ENCODE results near the gene AAK1. TPM values are rescaled to one million over a fixed set of nuclear protein-coding genes. Genes with fewer than 3 reads are reported as not detected.
A peak's percentile ranks its signal among the peaks of the same experiment; 100 is the strongest.
"Not testable (repeated sequence)": the region's sequence is repeated elsewhere in the genome, so short reads cannot be mapped to it uniquely, and the experiment has no call there.

The AAK1 gene
- total and polyA plus RNA-seq, 7 experiments from 2014 or later = 71.5 to 253 (median 191) TPM

- Mint-ChIP-seq H3K4me3 (peak overlapping the region in 2 of 10 donors; percentile 7 to 20), H3K4me1 (peaks cover 15 to 47% (median 41%) of the 10 kb centered on the region in 7 donors), H3K27me3 (no peaks in the 10 kb centered on the region), H3K27ac (peak overlapping the region in 3 of 9 donors; percentile 9 to 51 (median 17)), H3K36me3 (peaks cover 0 to 13% (median 0%) of the 10 kb centered on the region in 5 donors), H3K9me3 (peaks cover 0 to 9% (median 0%) of the 10 kb centered on the region in 11 donors)
- CTCF ChIA-PET = no interaction called here
- no peaks in the 10 kb centered on the region for H3K36me3 ChIP-seq (ENCODE audit: control insufficient read depth in 2 of 3, insufficient read depth in 3 of 3, low read length in 3 of 3)
- H3K9me3 ChIP-seq (ENCODE audit: control insufficient read depth in 2 of 3, low read length in 3 of 3) = no peaks in the 10 kb centered on the region
- POLR2A ChIA-PET = interaction anchor here (1.1 to 19.0 kb wide), 2 partner anchors 16 to 31 kb away, joined by 3 to 334 read pairs; partner anchors contain the start of gene AAK1
- ATAC-seq = no peak
- intact Hi-C loops (cut with micrococcal nuclease) = no loop called here
- H3K27me3 ChIP-seq (ENCODE audit: control insufficient read depth in 2 of 2, insufficient read depth in 2 of 2, low read length in 2 of 2) = no peaks in the 10 kb centered on the region
- H3K4me1 ChIP-seq (ENCODE audit: control insufficient read depth in 2 of 2, insufficient read depth in 2 of 2, low read length in 2 of 2) = peaks cover 0 to 6% of the 10 kb centered on the region in 2 donors
- no peak for DNase-seq
- no peak overlapping the region for H3K27ac ChIP-seq (ENCODE audit: low read depth, low read length)
- H3K4me3 ChIP-seq (ENCODE audit: low read length) = no peak overlapping the region
Observed at GRCh38 chr2:69677914-69678313, 34.4 kb upstream of the AAK1 start.

DNA sequence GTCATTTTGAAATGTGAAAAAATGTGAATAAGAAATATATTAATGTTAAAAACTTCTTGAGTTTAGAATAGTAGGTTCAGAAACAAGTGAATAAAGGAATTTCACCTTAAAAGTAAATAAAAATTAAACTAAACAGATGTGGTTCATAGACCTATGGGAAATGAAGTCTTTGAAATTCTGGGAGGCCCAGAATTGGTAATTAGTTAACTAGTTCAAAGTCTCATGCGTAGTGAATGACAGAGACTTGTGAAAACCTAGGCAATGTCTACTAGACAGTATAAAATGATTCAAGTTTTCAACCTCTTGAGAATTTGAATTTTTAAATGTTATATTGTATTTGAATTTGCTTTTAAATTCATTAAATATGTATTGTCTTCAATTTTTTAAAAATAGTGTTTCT lies 32.6 kb upstream of the AAK1 start:
- Histone ChIP-seq H3K9me3 (ENCODE audit: control insufficient read depth in 2 of 3, low read length in 3 of 3) (no peaks in the 10 kb centered on the region), H3K4me1 (ENCODE audit: control insufficient read depth in 2 of 2, insufficient read depth in 2 of 2, low read length in 2 of 2) (no peaks in the 10 kb centered on the region), H3K27me3 (ENCODE audit: control insufficient read depth in 2 of 2, insufficient read depth in 2 of 2, low read length in 2 of 2) (no peaks in the 10 kb centered on the region), H3K36me3 (ENCODE audit: control insufficient read depth in 2 of 3, insufficient read depth in 3 of 3, low read length in 3 of 3) (no peaks in the 10 kb centered on the region), H3K27ac (ENCODE audit: low read depth, low read length) (no peak overlapping the region), H3K4me3 (ENCODE audit: low read length) (no peak overlapping the region)
- H3K27me3 Mint-ChIP-seq = no peaks in the 10 kb centered on the region
- H3K27ac Mint-ChIP-seq = no peak overlapping the region
- ATAC-seq (no peak), DNase-seq (no peak)
- H3K4me1 Mint-ChIP-seq = peaks cover 14 to 39% (median 33%) of the 10 kb centered on the region in 7 donors
- H3K36me3 Mint-ChIP-seq = peaks cover 0 to 12% (median 0%) of the 10 kb centered on the region in 5 donors
- intact Hi-C loops (cut with micrococcal nuclease) = no loop called here
- ChIA-PET POLR2A (interaction anchor here (19.0 kb wide), 1 partner anchor 30 kb away, joined by 334 read pairs; the partner anchor contains the start of gene AAK1), CTCF (no interaction called here)
- peaks cover 0 to 9% (median 0%) of the 10 kb centered on the region in 11 donors for H3K9me3 Mint-ChIP-seq
- no peak overlapping the region for H3K4me3 Mint-ChIP-seq

DNA sequence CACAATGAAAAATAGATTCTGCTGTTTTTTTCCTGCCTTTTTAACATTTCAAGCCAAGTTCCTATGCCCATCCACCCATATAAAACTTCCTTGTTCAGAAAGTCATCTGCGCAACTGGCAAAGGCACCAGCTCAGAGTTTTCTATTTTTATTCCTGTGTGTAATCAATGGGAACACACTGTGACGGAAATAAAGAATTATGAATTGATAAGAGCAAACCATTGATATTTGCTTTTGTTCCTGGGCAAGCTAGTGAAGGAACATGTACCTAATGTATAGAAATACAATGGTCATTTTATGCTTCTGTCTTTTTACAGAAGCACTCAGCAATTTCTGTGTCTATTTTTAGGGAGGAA lies 30.8 kb upstream of the AAK1 start:
- H3K4me3 ChIP-seq (ENCODE audit: low read length) = no peak overlapping the region
- H3K36me3 Mint-ChIP-seq = peaks cover 0 to 7% (median 0%) of the 10 kb centered on the region in 5 donors
- CTCF ChIA-PET = no interaction called here
- H3K4me3 Mint-ChIP-seq = no peak overlapping the region
- H3K4me1 ChIP-seq (ENCODE audit: control insufficient read depth in 2 of 2, insufficient read depth in 2 of 2, low read length in 2 of 2) = no peaks in the 10 kb centered on the region
- peaks cover 0 to 5% (median 0%) of the 10 kb centered on the region in 11 donors for H3K9me3 Mint-ChIP-seq
- DNase-seq = no peak
- no peaks in the 10 kb centered on the region for H3K27me3 ChIP-seq (ENCODE audit: control insufficient read depth in 2 of 2, insufficient read depth in 2 of 2, low read length in 2 of 2)
- H3K36me3 ChIP-seq (ENCODE audit: control insufficient read depth in 2 of 3, insufficient read depth in 3 of 3, low read length in 3 of 3) = no peaks in the 10 kb centered on the region
- POLR2A ChIA-PET = interaction anchor here (0.6 to 19.0 kb wide), 5 partner anchors 10 to 42 kb away, joined by 3 to 334 read pairs (median 5); partner anchors contain the start of gene AAK1
- peaks cover 0 to 35% (median 24%) of the 10 kb centered on the region in 7 donors for H3K4me1 Mint-ChIP-seq
- H3K27ac ChIP-seq (ENCODE audit: low read depth, low read length) = no peak overlapping the region
- no peak for ATAC-seq
- peak overlapping the region in 1 of 9 donors; percentile 68 for H3K27ac Mint-ChIP-seq
- H3K9me3 ChIP-seq (ENCODE audit: control insufficient read depth in 2 of 3, low read length in 3 of 3) = no peaks in the 10 kb centered on the region
- intact Hi-C loops (cut with micrococcal nuclease) = loop anchor here (2.0 kb wide), 2 partner anchors 13 to 19 kb away; no protein-coding TSS in a partner anchor
- no peaks in the 10 kb centered on the region for H3K27me3 Mint-ChIP-seq

GRCh38 chr2:69673098-69673497 lies 29.6 kb upstream of the AAK1 start:
- H3K27ac Mint-ChIP-seq; intact Hi-C loops (cut with micrococcal nuclease); H3K27me3 ChIP-seq (ENCODE audit: control insufficient read depth in 2 of 2, insufficient read depth in 2 of 2, low read length in 2 of 2); CTCF ChIA-PET; H3K36me3 ChIP-seq (ENCODE audit: control insufficient read depth in 2 of 3, insufficient read depth in 3 of 3, low read length in 3 of 3); POLR2A ChIA-PET; H3K4me1 ChIP-seq (ENCODE audit: control insufficient read depth in 2 of 2, insufficient read depth in 2 of 2, low read length in 2 of 2); ATAC-seq; H3K27ac ChIP-seq (ENCODE audit: low read depth, low read length); DNase-seq; H3K27me3 Mint-ChIP-seq; H3K36me3 Mint-ChIP-seq; H3K9me3 Mint-ChIP-seq; H3K4me3 Mint-ChIP-seq; H3K9me3 ChIP-seq (ENCODE audit: control insufficient read depth in 2 of 3, low read length in 3 of 3); H3K4me3 ChIP-seq (ENCODE audit: low read length): not testable (repeated sequence)
- peaks cover 0 to 34% (median 23%) of the 10 kb centered on the region in 7 donors for H3K4me1 Mint-ChIP-seq

DNA sequence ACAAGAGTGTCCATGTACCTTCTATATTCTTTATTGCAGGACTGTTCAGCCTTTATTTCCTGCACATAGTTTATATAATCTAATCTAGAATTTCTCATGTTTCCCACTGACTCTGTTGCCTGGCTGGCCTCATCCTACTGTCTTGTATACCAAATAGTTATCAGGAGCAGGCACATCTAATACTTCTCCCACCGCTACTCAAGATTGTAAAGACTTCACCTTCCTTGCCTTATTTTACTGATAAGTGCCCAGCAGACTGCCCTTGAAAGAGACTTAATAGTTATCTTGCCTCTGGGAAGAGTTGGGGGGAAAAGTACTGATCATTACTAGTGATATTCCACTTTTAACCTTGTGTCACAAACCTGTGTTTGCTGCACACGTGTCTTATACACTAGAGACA lies 26.1 kb upstream of the AAK1 start:
- no peak overlapping the region for H3K27ac ChIP-seq (ENCODE audit: low read depth, low read length)
- Mint-ChIP-seq H3K4me1 (peaks cover 8 to 40% (median 21%) of the 10 kb centered on the region in 7 donors), H3K9me3 (peaks cover 0 to 5% (median 0%) of the 10 kb centered on the region in 11 donors), H3K36me3 (peaks cover 0 to 7% (median 0%) of the 10 kb centered on the region in 5 donors), H3K27ac (no peak overlapping the region), H3K27me3 (no peaks in the 10 kb centered on the region), H3K4me3 (no peak overlapping the region)
- CTCF ChIA-PET = interaction anchor here (0.6 kb wide), 1 partner anchor 263 kb away, joined by 4 read pairs; no protein-coding TSS in a partner anchor
- POLR2A ChIA-PET = interaction anchor here (1.0 kb wide), 1 partner anchor 14 kb away, joined by 4 read pairs; no protein-coding TSS in a partner anchor
- peaks cover 0 to 7% of the 10 kb centered on the region in 2 donors for H3K4me1 ChIP-seq (ENCODE audit: control insufficient read depth in 2 of 2, insufficient read depth in 2 of 2, low read length in 2 of 2)
- ATAC-seq (no peak), DNase-seq (no peak)
- H3K4me3 ChIP-seq (ENCODE audit: low read length) = no peak overlapping the region
- H3K27me3 ChIP-seq (ENCODE audit: control insufficient read depth in 2 of 2, insufficient read depth in 2 of 2, low read length in 2 of 2) = no peaks in the 10 kb centered on the region
- H3K9me3 ChIP-seq (ENCODE audit: control insufficient read depth in 2 of 3, low read length in 3 of 3) = no peaks in the 10 kb centered on the region
- intact Hi-C loops (cut with micrococcal nuclease) = no loop called here
- H3K36me3 ChIP-seq (ENCODE audit: control insufficient read depth in 2 of 3, insufficient read depth in 3 of 3, low read length in 3 of 3) = no peaks in the 10 kb centered on the region

- H3K4me1 Mint-ChIP-seq = peaks cover 8 to 40% (median 18%) of the 10 kb centered on the region in 7 donors
- intact Hi-C loops (cut with micrococcal nuclease) = no loop called here
- no peak overlapping the region for H3K27ac Mint-ChIP-seq
- CTCF ChIA-PET = no interaction called here
- no peak for ATAC-seq
- no peak overlapping the region for H3K27ac ChIP-seq (ENCODE audit: low read depth, low read length)
- peaks cover 0 to 14% (median 4%) of the 10 kb centered on the region in 11 donors for H3K9me3 Mint-ChIP-seq
- H3K4me3 Mint-ChIP-seq = no peak overlapping the region
- no peak overlapping the region for H3K4me3 ChIP-seq (ENCODE audit: low read length)
- H3K4me1 ChIP-seq (ENCODE audit: control insufficient read depth in 2 of 2, insufficient read depth in 2 of 2, low read length in 2 of 2) = peaks cover 0 to 7% of the 10 kb centered on the region in 2 donors
- H3K27me3 Mint-ChIP-seq = no peaks in the 10 kb centered on the region
- H3K36me3 Mint-ChIP-seq = peaks cover 0 to 15% (median 4%) of the 10 kb centered on the region in 5 donors
- H3K27me3 ChIP-seq (ENCODE audit: control insufficient read depth in 2 of 2, insufficient read depth in 2 of 2, low read length in 2 of 2) = no peaks in the 10 kb centered on the region
- DNase-seq = no peak
- peaks cover 0 to under 1% (median 0%) of the 10 kb centered on the region in 3 experiments for H3K9me3 ChIP-seq (ENCODE audit: control insufficient read depth in 2 of 3, low read length in 3 of 3)
- no peaks in the 10 kb centered on the region for H3K36me3 ChIP-seq (ENCODE audit: control insufficient read depth in 2 of 3, insufficient read depth in 3 of 3, low read length in 3 of 3)
- POLR2A ChIA-PET = no interaction called here
Observed at GRCh38 chr2:69668598-69668997, 25.1 kb upstream of the AAK1 start.
